ENCODE measurements around the gene CCR9. TPM values are rescaled to one million over a fixed set of nuclear protein-coding genes. Genes with fewer than 3 reads are reported as not detected.
A peak's percentile ranks its signal among the peaks of the same experiment; 100 is the strongest.

The CCR9 gene
- total RNA-seq, 2 experiments from 2014 or later: 0.28 TPM

GRCh38 chr3:45914362-45915058, 28.2 kb downstream of the CCR9 start:
- Mint-ChIP-seq H3K27ac (no peak overlapping the region), H3K4me3 (no peak overlapping the region), H3K9me3 (no peaks in the 10 kb centered on the region)

DNA sequence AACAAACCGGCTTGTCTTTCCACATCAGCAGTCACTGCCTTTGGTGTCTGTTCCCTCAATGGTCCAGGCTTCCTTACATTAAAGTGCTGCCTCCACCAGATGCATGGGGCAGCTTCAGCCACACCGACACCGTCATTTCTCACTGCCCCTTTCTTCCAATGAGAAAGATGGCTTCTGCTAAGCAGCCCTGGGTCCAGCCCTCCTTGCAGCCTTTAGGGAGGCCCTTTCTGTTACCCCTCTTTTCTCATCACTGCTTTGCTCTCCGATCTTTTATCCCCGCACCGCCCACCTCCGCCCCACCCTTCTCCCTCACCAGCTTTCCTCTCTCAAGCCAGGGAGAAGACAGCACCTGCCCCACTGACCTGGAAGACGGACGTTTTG, 28.7 kb downstream of the CCR9 start:
- H3K4me1 Mint-ChIP-seq: peaks cover 44% of the 10 kb centered on the region
- peaks cover 34% of the 10 kb centered on the region for H3K36me3 Mint-ChIP-seq (ENCODE audit: low read depth)
- ChIA-PET POLR2A (interaction anchor here (0.9 to 2.0 kb wide), 5 partner anchors 13 to 142 kb away, joined by 3 to 11 read pairs (median 7); partner anchors contain the start of gene LZTFL1), CTCF (interaction anchor here (0.9 to 1.2 kb wide), 2 partner anchors 13 to 82 kb away, joined by 3 read pairs; no protein-coding TSS in a partner anchor)
- H3K27me3 Mint-ChIP-seq: peaks cover 40% of the 10 kb centered on the region
- DNase-seq: no peak
- H3K27ac Mint-ChIP-seq: peak overlapping the region; percentile 16
- H3K9me3 Mint-ChIP-seq: no peaks in the 10 kb centered on the region
- H3K4me3 Mint-ChIP-seq: peak overlapping the region; percentile 8

More at GRCh38 chr3:45914362-45915058, 28.2 kb downstream of the CCR9 start:
- Mint-ChIP-seq H3K4me1 (peaks cover 48% of the 10 kb centered on the region), H3K27me3 (peaks cover 45% of the 10 kb centered on the region), H3K36me3 (ENCODE audit: low read depth) (peaks cover 36% of the 10 kb centered on the region)
- POLR2A ChIA-PET: interaction anchor here (1.3 to 2.0 kb wide), 4 partner anchors 50 to 141 kb away, joined by 3 to 11 read pairs (median 7); partner anchors contain the start of gene LZTFL1
- CTCF ChIA-PET: interaction anchor here (1.2 kb wide), 1 partner anchor 14 kb away, joined by 3 read pairs; no protein-coding TSS in a partner anchor
- DNase-seq: no peak

- H3K36me3 Mint-ChIP-seq (ENCODE audit: low read depth): peaks cover 35% of the 10 kb centered on the region
These were observed 29.3 kb downstream of the CCR9 start for GRCh38 chr3:45915518-45916231.

GRCh38 chr3:45917146-45917898, 31.0 kb downstream of the CCR9 start:
- H3K27me3 Mint-ChIP-seq: peaks cover 24% of the 10 kb centered on the region
- ChIA-PET CTCF (no interaction called here), POLR2A (interaction anchor here (0.7 kb wide), 1 partner anchor 29 kb away, joined by 3 read pairs; no protein-coding TSS in a partner anchor)
- H3K27ac Mint-ChIP-seq: no peak overlapping the region
- no peaks in the 10 kb centered on the region for H3K9me3 Mint-ChIP-seq
- DNase-seq: no peak
- peaks cover 40% of the 10 kb centered on the region for H3K4me1 Mint-ChIP-seq
- H3K4me3 Mint-ChIP-seq: no peak overlapping the region
- peaks cover 44% of the 10 kb centered on the region for H3K36me3 Mint-ChIP-seq (ENCODE audit: low read depth)

More at GRCh38 chr3:45915518-45916231, 29.3 kb downstream of the CCR9 start:
- peak; percentile 83 for DNase-seq
- ChIA-PET POLR2A (interaction anchor here (0.9 to 2.0 kb wide), 5 partner anchors 12 to 143 kb away, joined by 3 to 11 read pairs (median 7); partner anchors contain the start of gene LZTFL1), CTCF (interaction anchor here (0.9 to 1.2 kb wide), 2 partner anchors 13 to 83 kb away, joined by 3 read pairs; no protein-coding TSS in a partner anchor)
- peak overlapping the region; percentile 16 for H3K4me3 Mint-ChIP-seq
- no peaks in the 10 kb centered on the region for H3K9me3 Mint-ChIP-seq
- H3K27me3 Mint-ChIP-seq: peaks cover 34% of the 10 kb centered on the region
- peak overlapping the region; percentile 16 for H3K27ac Mint-ChIP-seq
- H3K4me1 Mint-ChIP-seq: peaks cover 41% of the 10 kb centered on the region

- Mint-ChIP-seq H3K4me1 (peaks cover 20% of the 10 kb centered on the region), H3K36me3 (ENCODE audit: low read depth) (peaks cover 67% of the 10 kb centered on the region), H3K9me3 (no peaks in the 10 kb centered on the region), H3K27ac (no peak overlapping the region), H3K27me3 (no peaks in the 10 kb centered on the region), H3K4me3 (no peak overlapping the region)
- DNase-seq: no peak
- CTCF ChIA-PET: interaction anchor here (0.6 to 2.5 kb wide), 3 partner anchors 8 to 89 kb away, joined by 3 to 11 read pairs (median 3); no protein-coding TSS in a partner anchor
- POLR2A ChIA-PET: no interaction called here
These were observed 35.1 kb downstream of the CCR9 start for GRCh38 chr3:45921158-45922038.

DNA sequence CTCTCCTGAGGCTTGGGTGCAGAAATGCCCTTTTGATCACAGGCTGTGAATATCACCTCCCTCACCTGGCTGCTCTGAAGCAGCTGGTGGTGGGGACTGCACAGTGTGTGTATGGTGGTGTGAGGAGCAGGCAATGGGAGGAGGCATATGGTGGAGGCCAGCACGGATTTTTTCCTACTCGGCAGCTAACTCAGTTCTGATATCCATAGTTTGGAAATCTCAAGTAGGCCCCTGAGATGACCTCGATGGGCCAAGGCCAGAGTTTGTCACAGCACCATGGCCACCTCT, 35.6 kb downstream of the CCR9 start:
- POLR2A ChIA-PET: no interaction called here
- peaks cover 14% of the 10 kb centered on the region for H3K4me1 Mint-ChIP-seq
- no peak overlapping the region for H3K27ac Mint-ChIP-seq
- H3K4me3 Mint-ChIP-seq: no peak overlapping the region
- H3K27me3 Mint-ChIP-seq: no peaks in the 10 kb centered on the region
- H3K9me3 Mint-ChIP-seq: no peaks in the 10 kb centered on the region
- CTCF ChIA-PET: interaction anchor here (0.6 to 0.9 kb wide), 2 partner anchors 17 to 89 kb away, joined by 3 read pairs; no protein-coding TSS in a partner anchor
- H3K36me3 Mint-ChIP-seq (ENCODE audit: low read depth): peaks cover 70% of the 10 kb centered on the region
- no peak for DNase-seq

DNA sequence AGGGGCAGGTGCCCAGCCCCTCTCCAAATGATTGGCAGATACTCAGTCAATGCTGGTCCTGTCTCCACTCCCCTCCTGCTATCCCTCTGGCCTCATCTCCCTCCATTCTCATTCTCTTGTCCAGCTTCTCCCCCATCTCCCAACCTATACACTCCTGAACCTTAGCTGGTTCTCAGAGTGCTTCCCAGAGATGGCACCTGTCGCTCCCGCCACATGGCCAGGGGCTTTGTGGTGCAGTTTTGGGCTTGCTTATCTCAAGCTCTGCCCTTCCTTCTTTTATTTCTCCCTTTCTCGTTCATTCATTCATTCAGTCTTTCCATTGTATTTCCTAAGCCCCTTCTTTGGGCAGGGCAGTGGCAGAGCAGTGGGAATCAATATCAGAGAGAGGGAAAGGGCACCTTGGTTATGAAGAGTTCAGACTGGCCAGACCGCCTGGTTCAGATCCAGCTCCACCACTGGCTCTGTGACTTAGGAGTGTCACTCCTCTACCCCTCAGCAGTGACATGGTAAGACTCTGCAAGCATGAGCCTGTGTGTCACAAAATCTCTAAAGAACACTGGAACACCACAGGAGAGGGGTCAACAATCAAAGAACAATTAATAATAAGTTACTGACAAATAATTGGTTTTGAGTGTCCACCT, 36.7 kb downstream of the CCR9 start:
- DNase-seq: no peak
- CTCF ChIA-PET: interaction anchor here (0.6 to 1.7 kb wide), 2 partner anchors 161 to 263 kb away, joined by 4 to 5 read pairs; no protein-coding TSS in a partner anchor
- H3K4me1 Mint-ChIP-seq: peaks cover 8% of the 10 kb centered on the region
- POLR2A ChIA-PET: interaction anchor here (1.1 kb wide), 1 partner anchor 15 kb away, joined by 3 read pairs; no protein-coding TSS in a partner anchor
- no peak overlapping the region for H3K27ac Mint-ChIP-seq
- no peak overlapping the region for H3K4me3 Mint-ChIP-seq
- H3K9me3 Mint-ChIP-seq: no peaks in the 10 kb centered on the region
- H3K36me3 Mint-ChIP-seq (ENCODE audit: low read depth): peaks cover 78% of the 10 kb centered on the region
- H3K27me3 Mint-ChIP-seq: no peaks in the 10 kb centered on the region

- Mint-ChIP-seq H3K4me3 (no peak overlapping the region), H3K9me3 (no peaks in the 10 kb centered on the region), H3K27me3 (no peaks in the 10 kb centered on the region), H3K27ac (no peak overlapping the region), H3K36me3 (ENCODE audit: low read depth) (peaks cover 78% of the 10 kb centered on the region), H3K4me1 (peaks cover 9% of the 10 kb centered on the region)
- ChIA-PET CTCF (interaction anchor here (1.7 kb wide), 1 partner anchor 162 kb away, joined by 5 read pairs; no protein-coding TSS in a partner anchor), POLR2A (no interaction called here)
- DNase-seq: no peak
These were observed 37.4 kb downstream of the CCR9 start for GRCh38 chr3:45923755-45924154.

- H3K4me3 Mint-ChIP-seq: no peak overlapping the region
- peaks cover 79% of the 10 kb centered on the region for H3K36me3 Mint-ChIP-seq (ENCODE audit: low read depth)
- no peak overlapping the region for H3K27ac Mint-ChIP-seq
- DNase-seq: no peak
- POLR2A ChIA-PET: interaction anchor here (1.2 kb wide), 1 partner anchor 12 kb away, joined by 3 read pairs; no protein-coding TSS in a partner anchor
- H3K9me3 Mint-ChIP-seq: no peaks in the 10 kb centered on the region
- H3K27me3 Mint-ChIP-seq: no peaks in the 10 kb centered on the region
- peaks cover 5% of the 10 kb centered on the region for H3K4me1 Mint-ChIP-seq
- CTCF ChIA-PET: interaction anchor here (1.3 to 8.2 kb wide), 7 partner anchors 10 to 416 kb away, joined by 4 to 60 read pairs (median 10); partner anchors contain the start of genes LZTFL1 and SACM1L
These were observed 41.5 kb downstream of the CCR9 start for GRCh38 chr3:45927881-45928280.

DNA sequence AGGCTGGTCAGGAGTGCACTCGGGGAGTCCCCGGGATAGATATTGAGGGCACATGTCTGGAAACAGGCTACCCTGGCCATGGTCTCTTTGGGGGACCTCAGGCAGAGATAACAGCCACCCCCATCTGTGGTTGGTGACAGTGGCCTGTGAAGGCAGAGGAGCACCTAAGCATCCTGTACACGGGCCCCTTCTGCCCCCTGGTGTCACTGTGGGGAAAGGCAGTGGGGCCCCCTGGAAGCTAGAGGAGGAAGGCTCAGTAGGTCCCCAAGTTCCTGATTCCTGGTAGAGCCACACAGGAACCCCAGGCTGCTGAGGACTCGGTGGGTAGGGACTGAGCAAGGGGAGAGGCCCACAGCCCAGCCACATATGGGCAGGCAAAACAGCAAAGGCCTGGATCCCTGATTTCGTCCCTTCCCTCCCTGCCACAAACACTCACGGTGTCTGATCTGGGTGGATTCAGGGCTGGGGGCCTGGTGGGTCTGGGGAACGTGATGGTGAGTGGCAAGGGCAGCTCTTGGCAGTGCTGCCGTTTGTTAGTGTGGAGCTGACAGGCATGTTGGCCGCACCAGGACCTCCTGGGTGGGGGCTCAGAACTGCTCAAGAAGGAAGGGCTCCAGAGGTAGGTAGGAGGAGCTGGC, 42.8 kb downstream of the CCR9 start:
- H3K4me1 Mint-ChIP-seq: peaks cover 5% of the 10 kb centered on the region
- no peak overlapping the region for H3K27ac Mint-ChIP-seq
- ChIA-PET CTCF (interaction anchor here (0.6 to 8.2 kb wide), 24 partner anchors 9 to 420 kb away, joined by 3 to 60 read pairs (median 3); partner anchors contain the start of genes CXCR6, LZTFL1 and SACM1L), POLR2A (interaction anchor here (1.1 to 1.5 kb wide), 3 partner anchors 88 to 169 kb away, joined by 3 to 5 read pairs (median 3); partner anchors contain the start of gene LZTFL1)
- no peak overlapping the region for H3K4me3 Mint-ChIP-seq
- peaks cover 80% of the 10 kb centered on the region for H3K36me3 Mint-ChIP-seq (ENCODE audit: low read depth)
- peak; percentile 71 for DNase-seq
- no peaks in the 10 kb centered on the region for H3K9me3 Mint-ChIP-seq
- H3K27me3 Mint-ChIP-seq: no peaks in the 10 kb centered on the region

GRCh38 chr3:45931496-45931895, 45.2 kb downstream of the CCR9 start:
- CTCF ChIA-PET: interaction anchor here (1.2 to 8.2 kb wide), 4 partner anchors 12 to 170 kb away, joined by 3 to 60 read pairs (median 28); partner anchors contain the start of gene CXCR6
- no peak overlapping the region for H3K27ac Mint-ChIP-seq
- H3K27me3 Mint-ChIP-seq: no peaks in the 10 kb centered on the region
- no peak overlapping the region for H3K4me3 Mint-ChIP-seq
- POLR2A ChIA-PET: no interaction called here
- peaks cover 5% of the 10 kb centered on the region for H3K4me1 Mint-ChIP-seq
- DNase-seq: no peak
- no peaks in the 10 kb centered on the region for H3K9me3 Mint-ChIP-seq
- H3K36me3 Mint-ChIP-seq (ENCODE audit: low read depth): peaks cover 90% of the 10 kb centered on the region
